SK-N-SH treated with all-trans-retinoic acid at 6 μM for 48 hours (cell line): ENCODE measurements around the gene TMEM9.

Experiments used
- ATAC-seq: fragments of 200-7000 bp; cut with Tn5 transposase; 3 replicates; pipeline ENCODE4 v1.9.1; 2020; ENCODE audit warnings: mild to moderate bottlenecking, moderate library complexity
- ARNTL ChIP-seq: fragments of 450-650 bp; formaldehyde crosslinking; IDR thresholded peaks from 2 replicates; pipeline ENCODE4 v1.5.0; 2020; ENCODE audit warnings: low read depth, mild to moderate bottlenecking, moderate library complexity, borderline replicate concordance
- BACH2 ChIP-seq: fragments of 250-450 bp; sonication (Bioruptor Pico); IDR thresholded peaks from 2 replicates; pipeline ENCODE4 v1.9.0; 2021; ENCODE audit warnings: mild to moderate bottlenecking, borderline replicate concordance
- CREB5 ChIP-seq: fragments of 250-450 bp; sonication (Bioruptor Pico); IDR thresholded peaks from 2 replicates; pipeline ENCODE4 v1.5.1; 2020; ENCODE audit warnings: low read depth, mild to moderate bottlenecking, moderate library complexity
- CSDC2 ChIP-seq: fragments of 250-450 bp; sonication (Bioruptor Pico); IDR thresholded peaks from 2 replicates; pipeline ENCODE4 v1.5.0; 2020; ENCODE audit warnings: mild to moderate bottlenecking, moderate library complexity
- CSRNP3 ChIP-seq: fragments of 250-450 bp; sonication (Bioruptor Pico); IDR thresholded peaks from 2 replicates; pipeline ENCODE4 v1.5.1; 2021; ENCODE audit warnings: mild to moderate bottlenecking, moderate library complexity
- ESRRG ChIP-seq: fragments of 250-450 bp; sonication (Bioruptor Pico); IDR thresholded peaks from 2 replicates; pipeline ENCODE4 v1.6.1; 2021; ENCODE audit warnings: mild to moderate bottlenecking
- GLIS3 ChIP-seq: fragments of 250-450 bp; sonication (Bioruptor Pico); IDR thresholded peaks from 2 replicates; pipeline ENCODE4 v1.5.0; 2020; ENCODE audit warnings: mild to moderate bottlenecking, moderate library complexity
- ISL1 ChIP-seq: fragments of 250-450 bp; sonication (Bioruptor Pico); IDR thresholded peaks from 2 replicates; pipeline ENCODE4 v2.1.2; 2022; ENCODE audit warnings: mild to moderate bottlenecking, moderate library complexity
- OSR1 ChIP-seq: fragments of 250-450 bp; sonication (Bioruptor Pico); IDR thresholded peaks from 2 replicates; pipeline ENCODE4 v1.8.0; 2022; ENCODE audit warnings: moderate library complexity, mild to moderate bottlenecking, inconsistent platforms
- PATZ1 ChIP-seq: fragments of 250-450 bp; sonication (Bioruptor Pico); IDR thresholded peaks from 2 replicates; pipeline ENCODE4 v1.8.0; 2020; ENCODE audit warnings: mild to moderate bottlenecking, moderate library complexity, borderline replicate concordance
- POU6F1 ChIP-seq: fragments of 250-450 bp; sonication (Bioruptor Pico); IDR thresholded peaks from 2 replicates; pipeline ENCODE4 v1.8.0; 2021; ENCODE audit warnings: low read depth, mild to moderate bottlenecking, moderate library complexity, borderline replicate concordance
- PPARA ChIP-seq: fragments of 250-450 bp; sonication (Bioruptor Pico); IDR thresholded peaks from 2 replicates; pipeline ENCODE4 v1.5.0; 2020; ENCODE audit warnings: mild to moderate bottlenecking, borderline replicate concordance
- RARB ChIP-seq: fragments of 250-450 bp; sonication (Bioruptor Pico); IDR thresholded peaks from 2 replicates; pipeline ENCODE4 v1.8.0; 2021; ENCODE audit warnings: mild to moderate bottlenecking, moderate library complexity
- SNAI2 ChIP-seq: fragments of 250-450 bp; sonication (Bioruptor Pico); IDR thresholded peaks from 2 replicates; pipeline ENCODE4 v1.5.0; 2020; ENCODE audit warnings: mild to moderate bottlenecking, moderate library complexity
- TCF4 ChIP-seq: fragments of 250-450 bp; sonication (Bioruptor Pico); IDR thresholded peaks from 2 replicates; pipeline ENCODE4 v1.8.0; 2021; ENCODE audit warnings: mild to moderate bottlenecking, moderate library complexity, borderline replicate concordance
- ZC3H10 ChIP-seq: fragments of 250-450 bp; sonication (Bioruptor Pico); IDR thresholded peaks from 2 replicates; pipeline ENCODE4 v1.5.1; 2021; ENCODE audit warnings: mild to moderate bottlenecking, moderate library complexity
- ZFP3 ChIP-seq: fragments of 250-450 bp; sonication (Bioruptor Pico); IDR thresholded peaks from 2 replicates; pipeline ENCODE4 v1.5.0; 2020; ENCODE audit warnings: mild to moderate bottlenecking, moderate library complexity
- ZFP30 ChIP-seq: fragments of 450-650 bp; formaldehyde crosslinking; IDR thresholded peaks from 2 replicates; pipeline ENCODE4 v1.5.0; 2022; ENCODE audit warnings: mild to moderate bottlenecking, moderate library complexity
- ZNF565 ChIP-seq: fragments of 450-650 bp; formaldehyde crosslinking; conservative IDR thresholded peaks from 2 replicates; pipeline ENCODE4 v1.5.0; 2020; ENCODE audit warnings: low read depth, mild to moderate bottlenecking, moderate library complexity
- ZNF70 ChIP-seq: fragments of 450-650 bp; formaldehyde crosslinking; IDR thresholded peaks from 2 replicates; pipeline ENCODE4 v1.5.0; 2020; ENCODE audit warnings: mild to moderate bottlenecking, moderate library complexity
- ZNF8 ChIP-seq: fragments of 450-650 bp; formaldehyde crosslinking; IDR thresholded peaks from 2 replicates; pipeline ENCODE4 v1.5.0; 2020; ENCODE audit warnings: mild to moderate bottlenecking, moderate library complexity

TMEM9 gene

GRCh38 chr1:201098992-201099677 is 55.1 kb downstream of the TMEM9 start:
- TF ChIP-seq BACH2 (CRISPR knock-in tag), result no peak
- TF ChIP-seq ZC3H10 (CRISPR knock-in tag), result no peak
- no peak for TF ChIP-seq GLIS3 (CRISPR knock-in tag)
- TF ChIP-seq CREB5 (CRISPR knock-in tag), result no peak
- ATAC-seq, result no peak

- TF ChIP-seq CREB5 (CRISPR knock-in tag) (no peak), POU6F1 (no peak), CSDC2 (no peak), TCF4 (CRISPR knock-in tag) (no peak), ZNF8 (CRISPR knock-in tag) (no peak), RARB (CRISPR knock-in tag) (no peak), ARNTL (CRISPR knock-in tag) (no peak), ZFP30 (CRISPR knock-in tag) (no peak), OSR1 (CRISPR knock-in tag) (no peak), SNAI2 (CRISPR knock-in tag) (no peak), ZFP3 (no peak), ZNF565 (CRISPR knock-in tag) (no peak), CSRNP3 (no peak), PPARA (CRISPR knock-in tag) (no peak), BACH2 (CRISPR knock-in tag) (no peak), GLIS3 (CRISPR knock-in tag) (no peak)
- no peak for ATAC-seq
These were observed 57.1 kb downstream of the TMEM9 start for GRCh38 chr1:201096977-201097856.

GRCh38 chr1:201096041-201096461 is 58.2 kb downstream of the TMEM9 start:
- no peak for ATAC-seq
- TF ChIP-seq ZC3H10 (CRISPR knock-in tag), result no peak
- no peak for TF ChIP-seq RARB (CRISPR knock-in tag)
- no peak for TF ChIP-seq PPARA (CRISPR knock-in tag)
- no peak for TF ChIP-seq CSRNP3
- no peak for TF ChIP-seq ZNF70 (CRISPR knock-in tag)
- TF ChIP-seq ZFP30 (CRISPR knock-in tag), result no peak
- no peak for TF ChIP-seq ZFP3
- TF ChIP-seq CSDC2, result no peak
- no peak for TF ChIP-seq ESRRG (CRISPR knock-in tag)
- no peak for TF ChIP-seq BACH2 (CRISPR knock-in tag)
- TF ChIP-seq GLIS3 (CRISPR knock-in tag), result no peak

- ATAC-seq, result no peak
- TF ChIP-seq GLIS3 (CRISPR knock-in tag) (no peak), ESRRG (CRISPR knock-in tag) (no peak), POU6F1 (no peak), ZNF70 (CRISPR knock-in tag) (no peak), PPARA (CRISPR knock-in tag) (no peak), BACH2 (CRISPR knock-in tag) (no peak), ZFP30 (CRISPR knock-in tag) (no peak), ISL1 (no peak), ZFP3 (no peak), PATZ1 (CRISPR knock-in tag) (no peak), ZNF8 (CRISPR knock-in tag) (no peak), CSDC2 (no peak), ZC3H10 (CRISPR knock-in tag) (no peak), SNAI2 (CRISPR knock-in tag) (no peak), TCF4 (CRISPR knock-in tag) (no peak), OSR1 (CRISPR knock-in tag) (no peak)
These were observed 58.7 kb downstream of the TMEM9 start for GRCh38 chr1:201095581-201095980.
